ENCODE results near the gene IL10RA. TPM values are rescaled to one million over a fixed set of nuclear protein-coding genes. Genes with fewer than 3 reads are reported as not detected.
"Not testable (repeated sequence)": the region's sequence is repeated elsewhere in the genome, so short reads cannot be mapped to it uniquely, and the experiment has no call there.

IL10RA gene
- total RNA-seq, 1 experiment from 2014 or later: not detected

GRCh38 chr11:117961896-117962295 is 24.3 kb upstream of the IL10RA start:
- no peak for DNase-seq (ENCODE audit: low spot score)

GRCh38 chr11:117962826-117963225 is 23.4 kb upstream of the IL10RA start:
- DNase-seq (ENCODE audit: low spot score): no peak

DNA sequence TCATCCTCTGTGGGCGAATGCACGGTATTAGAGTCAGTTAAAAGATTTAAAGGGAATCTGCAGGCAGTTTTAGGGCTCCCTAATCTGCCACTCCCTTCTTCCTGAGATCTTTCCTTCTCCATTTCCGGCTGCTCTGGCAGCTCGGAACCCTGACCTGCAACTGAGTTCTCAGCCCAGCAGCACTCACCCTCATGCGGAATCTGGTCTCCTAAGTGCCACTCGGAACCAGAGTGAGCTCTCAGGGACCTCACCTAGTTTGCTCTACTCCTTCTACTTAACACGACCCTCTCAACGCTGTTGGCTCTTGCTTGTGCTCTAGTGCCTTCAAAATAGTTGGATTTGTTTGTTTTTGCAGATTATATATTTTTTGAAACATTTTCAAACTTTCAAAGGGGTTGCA is 19.3 kb upstream of the IL10RA start:
- no peak for DNase-seq (ENCODE audit: low spot score)

GRCh38 chr11:117969160-117969991 is 16.8 kb upstream of the IL10RA start:
- DNase-seq (ENCODE audit: low spot score): no peak

GRCh38 chr11:117970400-117971024 is 15.7 kb upstream of the IL10RA start:
- peak; percentile 45 for DNase-seq (ENCODE audit: low spot score)

- no peak for DNase-seq (ENCODE audit: low spot score)
Measured at GRCh38 chr11:117972044-117972443, 14.2 kb upstream of the IL10RA start.

- DNase-seq (ENCODE audit: low spot score): no peak
Measured at GRCh38 chr11:117972629-117973502, 13.3 kb upstream of the IL10RA start.

GRCh38 chr11:117973503-117973860 is 12.7 kb upstream of the IL10RA start:
- DNase-seq (ENCODE audit: low spot score): no peak

GRCh38 chr11:117976445-117976844 is 9.7 kb upstream of the IL10RA start:
- DNase-seq (ENCODE audit: low spot score): no peak

DNA sequence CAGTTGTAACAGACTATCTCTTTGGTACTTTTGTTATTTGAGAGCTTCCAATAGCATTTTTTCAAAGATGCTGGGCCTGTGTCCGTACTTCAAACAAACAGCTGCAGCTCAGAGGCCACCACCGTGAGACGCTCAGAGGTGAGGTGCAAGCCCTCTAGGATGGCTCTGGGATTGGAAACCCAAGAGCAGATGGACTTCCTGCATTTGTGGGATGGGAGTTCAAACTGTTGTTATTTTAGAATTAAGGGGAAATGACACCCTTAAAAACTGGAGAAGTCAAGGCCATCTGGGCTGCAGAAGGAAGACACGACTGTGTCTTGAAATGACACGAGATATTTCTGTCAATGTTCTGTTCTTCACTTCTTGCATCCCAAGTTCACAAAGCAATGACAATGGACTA is 9.2 kb upstream of the IL10RA start:
- DNase-seq (ENCODE audit: low spot score): no peak

- not testable (repeated sequence) for DNase-seq (ENCODE audit: low spot score)
Measured at GRCh38 chr11:117977612-117978264, 8.5 kb upstream of the IL10RA start.

DNA sequence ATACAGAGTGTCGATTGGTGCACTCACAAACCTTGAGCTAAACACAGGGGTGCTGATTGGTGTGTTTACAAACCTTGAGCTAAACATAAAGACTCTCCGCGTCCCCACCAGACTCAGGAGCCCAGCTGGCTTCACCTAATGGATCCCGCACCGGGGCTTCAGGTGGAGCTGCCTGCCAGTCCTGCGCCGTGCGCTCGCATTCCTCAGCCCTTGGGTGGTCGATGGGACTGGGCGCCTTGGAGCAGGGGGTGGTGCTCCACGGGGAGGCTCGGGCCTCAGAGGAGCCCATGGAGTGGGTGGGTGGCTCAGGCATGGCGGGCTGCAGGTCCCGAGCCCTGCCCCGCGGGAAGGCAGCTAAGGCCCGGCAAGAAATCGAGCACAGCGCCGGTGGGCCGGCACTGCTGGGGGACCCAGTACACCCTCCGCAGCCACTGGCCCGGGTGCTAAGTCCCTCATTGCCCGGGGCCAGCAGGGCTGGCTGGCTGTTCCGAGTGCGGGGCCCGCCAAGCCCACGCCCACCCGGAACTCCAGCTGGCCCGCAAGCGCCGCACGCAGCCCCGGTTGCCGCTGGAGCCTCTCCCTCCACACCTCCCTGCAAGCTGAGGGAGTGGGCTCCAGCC is 7.8 kb upstream of the IL10RA start:
- not testable (repeated sequence) for DNase-seq (ENCODE audit: low spot score)

- no peak for DNase-seq (ENCODE audit: low spot score)
Measured at GRCh38 chr11:117978991-117979390, 7.2 kb upstream of the IL10RA start.

DNA sequence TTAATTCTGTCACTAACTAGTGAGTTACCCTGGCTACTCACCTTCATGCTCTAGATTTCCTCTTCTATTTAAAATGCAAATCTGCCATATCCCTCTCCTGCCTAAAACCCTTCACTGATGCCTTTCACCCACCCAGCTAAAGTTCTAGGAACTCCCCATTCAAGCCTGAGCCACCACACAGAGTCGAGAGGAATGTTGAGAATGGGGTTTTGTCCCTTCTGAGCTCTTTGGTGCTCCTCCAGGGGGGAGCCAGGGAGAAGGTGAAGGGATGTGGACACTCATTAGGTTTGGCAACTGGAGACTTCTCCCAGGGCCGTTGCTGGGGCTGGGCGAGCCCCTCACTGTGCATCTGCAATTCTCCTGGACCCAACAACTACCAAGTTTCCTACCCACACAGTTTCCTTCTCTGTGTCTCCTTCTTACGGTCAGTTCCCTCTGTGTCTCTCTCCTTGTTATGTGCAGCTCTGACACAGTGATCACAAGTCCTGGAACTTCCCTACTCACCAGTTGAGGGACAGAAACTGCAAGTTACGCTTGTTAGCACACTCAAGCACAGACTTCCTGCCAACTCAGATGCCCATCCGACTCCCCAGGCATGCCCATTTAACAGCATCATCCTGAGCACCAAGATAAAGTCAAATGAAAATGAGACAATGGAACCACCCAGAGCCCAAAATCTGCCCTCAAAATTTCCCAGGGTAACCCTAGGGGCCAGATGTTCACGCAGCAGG is 6.5 kb upstream of the IL10RA start:
- DNase-seq (ENCODE audit: low spot score): no peak

DNA sequence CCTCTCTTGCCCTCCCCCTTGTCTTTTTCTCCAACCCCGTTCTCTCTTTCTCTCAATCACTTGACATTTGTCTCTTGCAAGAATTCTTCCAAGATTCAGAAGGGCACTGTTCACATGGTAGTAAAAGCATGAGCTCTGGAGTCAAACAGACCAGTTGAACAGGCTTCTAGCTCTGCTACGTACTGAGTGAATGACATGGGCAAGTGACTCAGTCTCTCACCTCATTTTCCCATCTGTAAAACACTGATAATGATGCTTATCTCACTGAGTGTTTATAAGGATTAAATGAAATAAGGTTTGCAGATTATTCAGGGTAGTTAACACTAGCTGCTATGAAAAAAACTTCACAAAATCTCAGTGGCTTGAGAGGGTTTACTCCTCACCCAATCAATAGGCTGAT is 5.9 kb upstream of the IL10RA start:
- no peak for DNase-seq (ENCODE audit: low spot score)

DNA sequence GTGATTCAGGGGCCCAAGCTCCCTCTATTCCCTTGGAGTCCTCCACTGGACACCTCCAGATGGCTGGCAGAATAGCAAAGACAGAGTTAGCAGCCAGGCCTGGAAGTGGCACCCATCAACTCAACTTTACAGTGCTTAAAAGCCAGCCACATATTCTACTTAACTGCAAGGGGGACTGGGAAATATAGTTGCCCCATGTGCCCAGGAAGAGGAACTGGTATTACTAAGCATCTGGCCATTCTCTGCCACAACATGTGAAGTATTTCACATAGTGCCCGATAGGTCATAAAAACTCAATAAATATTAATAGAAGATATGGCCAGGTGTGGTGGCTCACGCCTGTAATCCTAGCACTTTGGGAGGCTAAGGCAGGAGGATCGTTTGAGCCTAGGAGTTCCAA is 5.5 kb upstream of the IL10RA start:
- DNase-seq (ENCODE audit: low spot score): no peak

DNA sequence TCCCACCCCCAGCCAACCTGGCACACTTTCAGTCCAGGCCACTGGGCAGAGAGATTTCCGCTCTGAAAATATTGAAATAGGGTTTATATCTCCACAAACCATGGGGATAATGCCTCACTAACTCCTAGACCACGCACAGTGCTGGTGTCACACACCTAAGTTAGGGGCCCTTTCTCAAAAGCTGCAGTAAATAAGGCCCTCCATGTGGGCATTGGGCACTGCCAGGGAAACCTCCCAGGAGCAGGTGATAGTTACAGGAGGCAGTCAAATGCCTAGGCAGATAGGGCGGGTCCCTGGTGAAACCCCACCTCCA is 3.1 kb upstream of the IL10RA start:
- no peak for DNase-seq (ENCODE audit: low spot score)

GRCh38 chr11:117984476-117984875 is 1.7 kb upstream of the IL10RA start:
- DNase-seq (ENCODE audit: low spot score): no peak

DNA sequence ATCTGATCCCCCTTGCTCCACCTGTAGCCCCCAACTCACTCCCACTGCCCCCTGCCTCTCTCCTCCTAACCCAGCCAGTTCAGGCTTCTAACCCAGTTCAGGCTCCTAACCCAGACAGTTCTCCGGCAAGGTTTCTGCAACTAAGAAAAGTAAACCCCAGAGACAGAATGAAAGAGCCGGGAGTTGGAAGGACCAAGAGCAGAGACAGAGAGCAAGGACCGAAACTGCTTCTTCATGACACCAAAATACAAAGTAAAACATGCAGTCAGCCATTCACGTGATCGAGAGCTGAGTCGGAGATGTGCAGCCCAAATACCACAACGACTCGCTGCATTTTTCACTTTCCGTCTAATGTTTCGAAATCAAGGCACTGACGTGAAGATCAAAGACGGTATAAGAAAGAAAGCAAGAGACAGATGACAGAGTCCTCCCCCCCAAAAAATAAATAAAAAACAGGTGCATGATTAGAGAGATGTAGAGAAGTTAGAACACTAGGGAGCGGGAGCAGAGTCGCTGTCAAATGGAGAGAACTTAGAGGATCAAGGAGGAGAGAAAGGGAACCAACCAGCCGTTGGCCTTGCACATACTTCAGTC is 884 bp downstream of the IL10RA start:
- no peak for DNase-seq (ENCODE audit: low spot score)

DNA sequence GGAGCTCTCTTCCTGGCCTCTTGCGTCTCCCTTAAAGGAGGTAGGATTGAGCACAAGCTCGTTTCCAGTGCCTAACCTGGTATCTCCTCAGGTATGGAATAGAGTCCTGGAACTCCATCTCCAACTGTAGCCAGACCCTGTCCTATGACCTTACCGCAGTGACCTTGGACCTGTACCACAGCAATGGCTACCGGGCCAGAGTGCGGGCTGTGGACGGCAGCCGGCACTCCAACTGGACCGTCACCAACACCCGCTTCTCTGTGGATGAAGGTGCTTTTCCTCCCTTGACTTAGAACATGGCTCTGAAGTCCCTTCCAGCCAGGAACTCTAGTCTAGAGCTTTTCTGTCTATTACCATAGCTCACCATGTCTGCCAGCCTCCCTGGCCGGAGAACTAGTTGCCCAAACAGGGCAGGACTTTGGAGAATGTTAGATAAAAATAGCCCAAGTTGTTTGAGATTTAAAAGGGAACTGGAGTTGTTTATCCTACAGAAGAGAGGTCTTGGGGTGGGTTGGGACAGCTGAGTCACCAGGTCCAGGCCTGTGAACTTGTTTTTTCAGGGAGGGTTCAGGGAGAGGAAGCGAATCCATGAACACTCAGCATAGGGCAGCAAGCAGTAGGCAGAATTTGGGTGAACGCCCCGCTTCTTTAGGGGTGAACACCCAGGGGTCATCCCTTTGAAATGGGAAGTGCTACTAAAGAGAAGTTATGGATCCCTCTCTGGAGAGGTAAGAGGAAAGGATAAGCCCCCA is 3.3 kb downstream of the IL10RA start:
- DNase-seq (ENCODE audit: low spot score): no peak
